T-helper 1 cell treated with Interleukin-12 subunit alpha and Interleukin-12 subunit beta and Interleukin-4 antibody, amounts not matched to agents 30 ng/mL and 1 ng/mL, for 36 hours (primary cell): Measurements from ENCODE around the gene EIF1B. TPM values are rescaled to one million over a fixed set of nuclear protein-coding genes. Genes with fewer than 3 reads are reported as not detected.

Experiments
- intact Hi-C: fragments of 100-400 bp; cut with micrococcal nuclease; formaldehyde crosslinking; loops from one replicate; pipeline ENCODE4 v1.15.1; 2024
- total RNA-seq: library from RNA; stranded (reverse); gene quantifications from 2 replicates; pipeline ENCODE4 v1.2.3, GENCODE V29; 2022

Gene EIF1B
- total RNA-seq, 1 donor from 2014 or later: 35.5 TPM

- intact Hi-C loops: loop anchor here (1.0 to 2.0 kb wide), 10 partner anchors 116 to 1704 kb away; partner anchors contain the start of genes CTNNB1, RPL14, RPSA and SCN11A
Measured at GRCh38 chr3:40308725-40309417, 636 bp upstream of the EIF1B start.

GRCh38 chr3:40309925-40310695, 603 bp downstream of the EIF1B start:
- intact Hi-C loops: loop anchor here (1.0 to 5.0 kb wide), 11 partner anchors 117 to 1703 kb away; partner anchors contain the start of genes CTNNB1, RPL14, RPSA and SCN11A

DNA sequence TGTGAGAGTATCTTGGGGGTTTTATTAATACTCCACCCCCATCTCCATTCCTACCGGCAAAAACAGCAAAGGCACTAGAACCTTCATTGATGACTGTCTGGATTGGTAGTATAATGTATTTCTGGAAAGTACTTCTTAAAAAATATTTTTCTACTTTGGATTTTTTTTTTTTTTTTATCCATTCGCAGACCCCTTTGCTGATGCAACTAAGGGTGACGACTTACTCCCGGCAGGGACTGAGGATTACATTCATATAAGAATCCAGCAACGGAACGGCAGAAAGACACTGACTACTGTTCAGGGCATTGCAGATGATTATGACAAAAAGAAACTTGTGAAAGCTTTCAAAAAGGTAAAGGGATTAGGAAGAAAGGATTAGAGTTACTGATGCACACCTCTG, 1.2 kb downstream of the EIF1B start:
- intact Hi-C loops: loop anchor here (5.0 kb wide), 1 partner anchor 593 kb away; no protein-coding TSS in a partner anchor

DNA sequence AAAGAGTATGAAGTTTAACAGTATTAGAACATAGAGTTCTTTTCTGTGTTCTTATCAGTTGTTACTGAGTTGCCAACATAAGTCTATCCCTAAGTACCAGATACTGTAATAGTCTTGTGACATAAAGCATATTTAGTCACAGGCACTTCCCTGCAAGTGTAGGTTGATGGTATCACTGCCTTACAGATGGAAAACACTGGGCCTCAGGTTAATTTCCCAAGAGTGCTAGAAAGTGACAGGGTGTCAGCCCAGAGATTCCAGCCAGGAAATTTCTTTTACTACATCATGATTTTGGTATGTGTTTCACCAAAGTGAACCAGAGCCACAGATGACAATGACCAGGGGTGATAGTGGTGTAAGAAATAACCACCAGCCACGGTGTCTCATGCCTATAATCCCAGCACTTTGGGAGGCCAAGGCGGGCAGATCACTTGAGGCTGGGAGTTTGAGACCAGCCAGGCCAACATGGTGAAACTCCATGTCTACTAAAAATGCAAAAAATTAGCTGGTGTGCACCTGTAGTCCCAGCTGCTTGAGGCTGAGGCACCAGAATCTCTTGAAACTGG, 3.2 kb downstream of the EIF1B start:
- intact Hi-C loops: loop anchor here (5.0 kb wide), 1 partner anchor 595 kb away; no protein-coding TSS in a partner anchor

GRCh38 chr3:40313975-40314860, 4.7 kb downstream of the EIF1B start:
- intact Hi-C loops: loop anchor here (5.0 kb wide), 1 partner anchor 597 kb away; no protein-coding TSS in a partner anchor

DNA sequence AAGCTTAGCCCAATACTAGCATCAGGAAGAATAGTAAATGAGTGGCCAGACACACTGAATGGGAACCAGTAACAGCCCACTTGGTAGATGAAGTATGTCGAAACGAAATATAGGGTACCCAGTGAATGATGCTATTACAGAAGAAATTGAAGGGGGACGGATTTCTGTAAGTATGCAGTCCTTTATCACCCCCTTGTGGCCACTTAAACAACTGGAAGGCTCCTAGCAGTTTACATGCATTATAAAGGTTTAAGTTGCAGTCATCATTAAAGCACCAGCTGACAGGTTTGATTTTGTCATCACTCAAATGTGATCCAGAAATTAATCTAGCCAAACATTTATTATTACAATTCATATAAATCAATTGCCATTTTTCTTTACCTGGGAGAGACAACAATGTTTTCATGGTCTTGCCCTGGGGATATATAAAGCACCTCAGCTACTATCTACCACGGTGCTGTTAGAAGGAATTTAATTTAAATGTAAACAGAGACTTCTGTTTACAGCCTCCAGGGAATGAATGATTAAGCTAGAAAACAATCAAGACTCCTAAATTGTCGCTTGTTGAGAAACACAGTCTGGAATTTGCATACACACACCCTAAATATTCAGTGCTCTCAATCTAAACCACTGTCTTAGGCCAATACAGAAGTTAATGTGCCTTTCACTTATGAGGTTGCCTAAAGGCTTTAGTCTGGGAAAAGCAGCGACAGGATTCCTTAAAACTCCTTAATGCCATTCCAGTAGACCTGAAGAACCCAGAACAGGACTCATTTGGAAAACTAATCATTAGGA, 7.8 kb downstream of the EIF1B start:
- intact Hi-C loops: loop anchor here (1.0 kb wide), 3 partner anchors 125 to 610 kb away; no protein-coding TSS in a partner anchor

DNA sequence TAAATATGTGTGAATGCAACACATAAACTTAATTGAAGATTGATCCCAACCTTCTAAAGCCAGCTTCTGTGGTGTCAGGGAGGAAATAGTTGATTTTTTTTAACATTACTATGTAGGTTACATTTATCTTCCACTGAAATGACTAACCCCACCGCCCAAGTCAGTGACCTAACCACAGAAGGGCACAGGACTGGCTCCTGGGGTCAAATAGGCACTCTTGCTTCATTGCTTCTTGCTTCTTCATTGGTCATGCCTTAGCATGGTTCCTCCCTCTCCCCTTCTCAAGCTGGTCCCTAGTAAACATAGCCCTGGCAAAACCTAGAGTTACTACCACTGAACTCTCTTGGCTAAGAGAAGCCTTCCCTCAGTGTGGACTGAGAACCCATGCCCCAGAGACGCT, 12.3 kb downstream of the EIF1B start:
- intact Hi-C loops: loop anchor here (10.0 kb wide), 2 partner anchors 1093 to 1183 kb away; no protein-coding TSS in a partner anchor

- intact Hi-C loops: loop anchor here (10.0 kb wide), 2 partner anchors 1091 to 1181 kb away; no protein-coding TSS in a partner anchor
Measured at GRCh38 chr3:40323946-40324345, 14.4 kb downstream of the EIF1B start.

DNA sequence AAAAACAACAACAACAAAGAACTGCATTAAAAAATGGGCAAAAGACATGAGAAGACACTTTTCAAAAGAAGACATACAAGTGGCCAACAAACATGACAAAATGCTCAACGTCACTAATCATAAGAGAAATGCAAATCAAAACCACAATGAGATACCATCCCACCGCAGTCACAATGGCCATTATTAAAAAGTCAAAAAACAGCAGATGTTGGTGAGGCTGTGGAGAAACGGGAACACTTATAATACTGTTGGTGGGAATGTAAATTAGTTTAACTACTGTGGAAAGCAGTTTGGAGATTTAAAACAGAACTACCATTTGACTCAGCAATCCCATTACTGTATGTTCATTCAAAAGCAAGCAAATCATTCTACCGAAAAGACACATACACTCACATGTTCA, 15.1 kb downstream of the EIF1B start:
- intact Hi-C loops: loop anchor here (5.0 to 10.0 kb wide), 5 partner anchors 198 to 1638 kb away; partner anchors contain the start of genes ULK4 and ZNF621

DNA sequence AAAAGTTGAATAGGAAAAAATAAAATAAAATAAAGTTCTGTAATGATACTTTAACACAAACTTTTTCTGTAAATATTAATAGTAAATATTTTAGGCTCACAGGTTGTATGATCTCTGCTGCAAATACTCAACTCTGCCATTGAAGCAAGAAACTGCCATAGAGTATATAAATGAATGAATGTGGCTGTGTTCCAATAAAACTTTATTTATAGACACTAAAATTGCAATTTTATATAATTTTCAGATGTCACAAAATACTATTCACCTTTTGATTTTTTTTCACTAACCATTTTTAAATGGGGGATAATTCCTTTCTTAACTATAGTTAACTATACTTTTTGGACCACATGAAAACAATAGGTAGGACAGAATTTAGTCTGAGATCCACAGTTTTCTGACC, 16.0 kb downstream of the EIF1B start:
- intact Hi-C loops: loop anchor here (5.0 to 10.0 kb wide), 5 partner anchors 197 to 1637 kb away; partner anchors contain the start of genes ULK4 and ZNF621

- intact Hi-C loops: loop anchor here (5.0 to 10.0 kb wide), 5 partner anchors 194 to 1634 kb away; partner anchors contain the start of genes ULK4 and ZNF621
Measured at GRCh38 chr3:40328374-40328773, 18.9 kb downstream of the EIF1B start.

- intact Hi-C loops: loop anchor here (5.0 to 10.0 kb wide), 5 partner anchors 193 to 1633 kb away; partner anchors contain the start of genes ULK4 and ZNF621
Measured at GRCh38 chr3:40329071-40329470, 19.6 kb downstream of the EIF1B start.

DNA sequence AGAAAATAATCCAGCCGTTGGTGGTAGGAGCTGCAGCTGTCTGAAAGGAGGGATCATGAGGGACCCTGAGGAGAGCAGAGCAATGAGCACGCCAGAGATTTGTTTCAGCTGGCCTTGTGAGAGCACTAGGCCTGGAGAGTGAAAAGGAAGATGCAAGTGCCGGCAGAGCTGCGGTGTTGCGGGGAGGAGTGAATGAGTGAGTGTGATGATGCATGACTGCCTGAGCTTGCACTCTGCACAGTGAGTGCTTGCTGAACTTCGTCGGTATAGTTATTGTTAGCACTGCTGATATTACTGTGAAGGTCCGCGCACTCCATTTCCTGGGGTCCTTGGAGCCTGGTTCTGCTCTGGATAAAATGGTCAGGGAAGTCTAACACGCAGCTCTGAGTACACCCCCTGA, 23.2 kb downstream of the EIF1B start:
- intact Hi-C loops: no loop called here

GRCh38 chr3:40333416-40333815, 23.9 kb downstream of the EIF1B start:
- intact Hi-C loops: no loop called here

GRCh38 chr3:40333852-40334251, 24.3 kb downstream of the EIF1B start:
- intact Hi-C loops: no loop called here

GRCh38 chr3:40336101-40336500, 26.6 kb downstream of the EIF1B start:
- intact Hi-C loops: no loop called here

DNA sequence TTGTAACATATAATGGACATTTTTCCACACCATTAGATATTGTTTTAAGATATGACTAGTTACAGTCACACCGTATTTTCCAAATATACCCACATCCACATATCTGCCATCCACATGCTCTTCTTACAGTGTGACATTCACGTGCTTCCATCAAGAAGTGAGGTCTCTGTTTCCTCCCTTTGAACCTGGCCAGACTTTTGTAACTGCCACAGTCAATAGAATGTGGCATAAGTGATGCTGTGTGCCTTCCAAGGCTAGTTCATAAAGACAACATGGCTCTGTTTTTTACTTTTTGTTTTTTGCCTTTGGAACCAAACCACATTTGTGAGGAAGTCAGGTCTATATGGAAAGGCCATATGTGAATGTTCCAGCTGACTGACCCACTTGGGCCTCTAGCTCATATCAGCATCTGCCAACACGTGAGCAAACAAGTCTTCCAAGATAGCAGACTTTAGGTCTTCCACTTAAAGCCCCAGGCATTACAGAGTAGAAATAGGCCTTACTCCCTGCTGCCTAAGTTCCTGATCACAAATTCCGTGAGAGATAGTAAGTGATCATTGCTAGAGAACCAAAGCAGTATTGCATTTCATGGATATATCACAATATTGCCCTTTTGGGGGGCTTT, 27.1 kb downstream of the EIF1B start:
- intact Hi-C loops: no loop called here

DNA sequence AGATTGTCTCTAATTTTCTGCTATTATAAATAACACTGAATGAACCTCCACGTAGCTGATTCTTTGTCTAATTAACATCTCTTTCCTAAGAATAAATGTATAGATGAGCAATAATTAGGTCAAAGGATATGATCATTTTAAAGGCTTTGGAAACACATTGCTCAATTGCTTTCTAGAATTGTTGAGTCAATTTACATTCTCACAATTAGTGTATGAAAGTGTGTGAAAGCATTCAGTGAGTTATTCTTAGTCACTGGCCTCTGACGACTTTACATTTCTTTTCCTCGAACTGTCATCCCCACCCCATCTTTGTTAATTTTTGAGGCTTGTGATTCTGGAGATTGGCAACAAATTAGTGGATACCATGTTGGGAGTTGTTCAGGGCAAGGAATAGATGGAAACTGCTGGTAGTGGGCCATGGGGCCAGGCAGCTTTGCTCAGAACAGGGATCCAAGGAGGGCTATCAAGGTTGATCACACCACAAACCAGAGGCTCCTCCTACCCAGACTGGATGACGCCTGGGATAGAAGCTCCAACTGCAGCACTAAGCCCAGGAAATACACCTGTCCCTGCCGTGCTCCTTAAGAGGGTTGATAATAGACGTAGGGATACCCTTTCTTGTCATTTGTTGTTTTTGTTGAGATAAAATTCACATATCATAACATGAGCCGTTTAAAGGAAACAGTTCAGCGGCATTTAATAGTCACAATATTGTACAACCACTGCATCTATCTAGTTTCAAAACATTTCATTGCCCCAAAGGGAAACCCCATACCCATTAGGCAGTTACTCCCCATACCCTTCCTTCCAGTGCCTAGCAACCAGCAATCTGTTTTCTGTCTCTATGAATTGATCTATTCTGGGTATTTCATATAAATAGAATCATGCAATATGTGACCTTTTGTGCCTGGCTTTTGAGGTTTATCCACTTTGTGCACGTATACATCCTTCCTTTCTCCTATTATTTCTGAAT, 27.9 kb downstream of the EIF1B start:
- intact Hi-C loops: no loop called here
